ENCODE data around the gene ENGASE. TPM values are rescaled to one million over a fixed set of nuclear protein-coding genes. Genes with fewer than 3 reads are reported as not detected.

The ENGASE gene
- total and polyA plus RNA-seq, 2 donors (not counting 1 experiment from before 2014, with no cell fraction given), result 3.6 to 14.9 TPM

DNA sequence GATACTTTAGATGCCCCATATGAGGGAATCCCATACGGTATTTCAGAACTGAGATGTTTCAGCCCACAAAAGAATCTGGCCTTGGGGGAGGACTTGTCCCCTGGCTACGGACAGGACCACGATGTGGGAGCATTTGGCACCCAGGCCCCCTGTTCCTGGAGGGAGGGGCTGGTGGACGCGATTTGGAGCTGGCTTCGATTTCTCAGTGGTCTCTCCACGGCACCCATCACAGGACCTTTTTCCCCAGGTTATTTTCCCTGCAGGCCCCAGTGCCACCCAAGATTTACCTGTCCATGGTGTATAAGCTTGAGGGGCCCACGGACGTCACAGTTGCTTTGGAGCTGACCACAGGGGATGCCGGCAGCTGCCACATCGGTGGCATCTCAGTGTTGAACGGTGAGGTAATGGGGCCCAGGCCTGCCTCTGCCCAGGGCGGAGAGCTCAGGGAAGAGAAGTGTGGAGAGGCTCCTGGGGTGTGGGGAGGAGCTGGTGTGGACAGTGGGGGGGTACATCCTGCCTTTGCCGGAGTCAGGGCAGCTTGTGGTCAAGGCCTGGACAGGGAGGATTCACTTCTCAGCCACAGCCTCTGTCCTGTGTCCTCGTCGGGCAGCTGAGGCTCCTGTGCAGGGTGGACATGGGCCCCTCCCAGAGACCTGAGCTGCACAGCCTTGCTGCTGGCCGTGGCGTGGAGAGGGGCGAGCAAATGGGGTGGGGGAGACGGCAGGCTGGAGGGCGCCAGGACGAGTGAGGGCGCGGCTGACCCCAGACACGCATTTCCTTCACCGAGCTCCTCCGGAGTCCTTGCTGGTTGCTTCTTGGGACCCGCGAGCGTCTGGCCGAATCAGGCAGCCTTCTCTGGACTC, 9.9 kb downstream of the ENGASE start:
- Histone ChIP-seq H3K9me3 (ENCODE audit: control insufficient read depth, insufficient read depth, low read depth, low read length) (no peaks in the 10 kb centered on the region), H3K4me2 (ENCODE audit: extremely low read depth, insufficient read depth, low read length) (no peak overlapping the region), H2AFZ (ENCODE audit: low read length) (no peak overlapping the region), H4K20me1 (ENCODE audit: control insufficient read depth, extremely low read depth, insufficient read depth, low read length) (no peaks in the 10 kb centered on the region), H3K4me1 (ENCODE audit: control insufficient read depth, extremely low read depth, insufficient read depth, low read length) (no peaks in the 10 kb centered on the region), H3K27ac (ENCODE audit: insufficient read depth, low read length) (no peak overlapping the region), H3K4me3 (replicated peaks in 1 of 4; ENCODE audit: control extremely low read depth in 1 of 4, insufficient read depth in 1 of 4, low read depth in 3 of 4, low read length in 4 of 4) (no peak overlapping the region), H3K27me3 (ENCODE audit: control insufficient read depth, insufficient read depth, low read length) (no peaks in the 10 kb centered on the region), H3K36me3 (ENCODE audit: control insufficient read depth, insufficient read depth, low read length) (no peaks in the 10 kb centered on the region), H3K79me2 (ENCODE audit: control insufficient read depth, insufficient read depth, low read length) (no peaks in the 10 kb centered on the region), H3K9ac (ENCODE audit: insufficient read depth, low read length) (no peak overlapping the region)
- TF ChIP-seq EZH2 (IDR thresholded peaks at IDR 0.05; ENCODE audit: low read length, missing control alignments), result no peak
- TF ChIP-seq, protein P1, sequence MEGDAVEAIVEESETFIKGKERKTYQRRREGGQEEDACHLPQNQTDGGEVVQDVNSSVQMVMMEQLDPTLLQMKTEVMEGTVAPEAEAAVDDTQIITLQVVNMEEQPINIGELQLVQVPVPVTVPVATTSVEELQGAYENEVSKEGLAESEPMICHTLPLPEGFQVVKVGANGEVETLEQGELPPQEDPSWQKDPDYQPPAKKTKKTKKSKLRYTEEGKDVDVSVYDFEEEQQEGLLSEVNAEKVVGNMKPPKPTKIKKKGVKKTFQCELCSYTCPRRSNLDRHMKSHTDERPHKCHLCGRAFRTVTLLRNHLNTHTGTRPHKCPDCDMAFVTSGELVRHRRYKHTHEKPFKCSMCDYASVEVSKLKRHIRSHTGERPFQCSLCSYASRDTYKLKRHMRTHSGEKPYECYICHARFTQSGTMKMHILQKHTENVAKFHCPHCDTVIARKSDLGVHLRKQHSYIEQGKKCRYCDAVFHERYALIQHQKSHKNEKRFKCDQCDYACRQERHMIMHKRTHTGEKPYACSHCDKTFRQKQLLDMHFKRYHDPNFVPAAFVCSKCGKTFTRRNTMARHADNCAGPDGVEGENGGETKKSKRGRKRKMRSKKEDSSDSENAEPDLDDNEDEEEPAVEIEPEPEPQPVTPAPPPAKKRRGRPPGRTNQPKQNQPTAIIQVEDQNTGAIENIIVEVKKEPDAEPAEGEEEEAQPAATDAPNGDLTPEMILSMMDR (conservative IDR thresholded peaks at IDR 0.05 in 1 of 2, IDR thresholded peaks at IDR 0.05 in 1 of 2; ENCODE audit: low read depth in 1 of 2, low read length in 2 of 2), result no peak
- DNase-seq (ENCODE audit: low read depth in 2 of 2), result no peak

DNA sequence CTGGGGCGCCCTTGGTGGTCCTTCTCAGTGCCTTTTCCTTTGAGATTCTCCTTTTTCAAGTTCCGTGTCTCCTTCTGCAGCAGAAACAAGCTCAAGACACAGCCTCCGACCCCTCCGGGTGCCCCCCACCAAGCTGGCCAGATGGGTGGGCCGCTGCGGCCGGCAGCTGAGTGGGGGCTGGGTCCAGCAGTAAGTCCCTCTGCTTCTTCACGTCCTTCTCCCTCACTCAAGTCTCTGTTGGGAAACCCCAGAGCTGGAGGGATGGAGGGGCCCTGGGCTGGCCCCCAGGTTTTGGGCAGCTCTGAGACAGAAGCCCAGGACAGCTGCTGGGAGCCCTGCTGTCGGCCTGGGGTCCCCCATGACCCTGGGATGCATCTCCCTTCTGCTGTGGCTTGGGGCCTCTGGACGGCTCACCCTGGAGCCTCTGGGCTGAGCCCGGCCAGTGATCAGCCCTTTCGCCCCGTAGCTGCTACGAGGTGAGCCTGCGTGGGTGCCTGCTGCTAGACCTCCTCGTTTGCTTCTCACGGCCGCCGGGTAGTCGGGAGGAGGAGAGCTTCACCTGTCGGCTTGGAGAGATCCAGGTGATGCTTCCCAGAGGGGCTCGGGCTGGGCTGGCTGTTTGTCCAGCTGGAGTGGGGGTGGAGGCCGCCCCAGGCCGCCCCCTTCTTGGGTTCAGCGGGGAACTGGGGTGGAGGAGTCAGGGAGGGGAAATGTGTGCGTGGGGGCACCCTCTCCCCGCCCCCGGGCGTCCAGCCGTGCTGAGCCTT, 10.7 kb downstream of the ENGASE start:
- H3K9ac ChIP-seq (ENCODE audit: insufficient read depth, low read length), result no peak overlapping the region
- H3K27ac ChIP-seq (ENCODE audit: insufficient read depth, low read length), result no peak overlapping the region
- H4K20me1 ChIP-seq (ENCODE audit: control insufficient read depth, extremely low read depth, insufficient read depth, low read length), result no peaks in the 10 kb centered on the region
- no peak overlapping the region for H3K4me3 ChIP-seq (replicated peaks in 1 of 4; ENCODE audit: control extremely low read depth in 1 of 4, insufficient read depth in 1 of 4, low read depth in 3 of 4, low read length in 4 of 4)
- TF ChIP-seq, protein P1 (conservative IDR thresholded peaks at IDR 0.05 in 1 of 2, IDR thresholded peaks at IDR 0.05 in 1 of 2; ENCODE audit: low read depth in 1 of 2, low read length in 2 of 2), result no peak
- TF ChIP-seq EZH2 (IDR thresholded peaks at IDR 0.05; ENCODE audit: low read length, missing control alignments), result no peak
- H3K4me2 ChIP-seq (ENCODE audit: extremely low read depth, insufficient read depth, low read length), result no peak overlapping the region
- H3K27me3 ChIP-seq (ENCODE audit: control insufficient read depth, insufficient read depth, low read length), result no peaks in the 10 kb centered on the region
- H3K36me3 ChIP-seq (ENCODE audit: control insufficient read depth, insufficient read depth, low read length), result no peaks in the 10 kb centered on the region
- DNase-seq (ENCODE audit: low read depth in 2 of 2), result no peak
- H3K9me3 ChIP-seq (ENCODE audit: control insufficient read depth, insufficient read depth, low read depth, low read length), result no peaks in the 10 kb centered on the region
- no peak overlapping the region for H2AFZ ChIP-seq (ENCODE audit: low read length)
- no peaks in the 10 kb centered on the region for H3K4me1 ChIP-seq (ENCODE audit: control insufficient read depth, extremely low read depth, insufficient read depth, low read length)
- H3K79me2 ChIP-seq (ENCODE audit: control insufficient read depth, insufficient read depth, low read length), result no peaks in the 10 kb centered on the region

DNA sequence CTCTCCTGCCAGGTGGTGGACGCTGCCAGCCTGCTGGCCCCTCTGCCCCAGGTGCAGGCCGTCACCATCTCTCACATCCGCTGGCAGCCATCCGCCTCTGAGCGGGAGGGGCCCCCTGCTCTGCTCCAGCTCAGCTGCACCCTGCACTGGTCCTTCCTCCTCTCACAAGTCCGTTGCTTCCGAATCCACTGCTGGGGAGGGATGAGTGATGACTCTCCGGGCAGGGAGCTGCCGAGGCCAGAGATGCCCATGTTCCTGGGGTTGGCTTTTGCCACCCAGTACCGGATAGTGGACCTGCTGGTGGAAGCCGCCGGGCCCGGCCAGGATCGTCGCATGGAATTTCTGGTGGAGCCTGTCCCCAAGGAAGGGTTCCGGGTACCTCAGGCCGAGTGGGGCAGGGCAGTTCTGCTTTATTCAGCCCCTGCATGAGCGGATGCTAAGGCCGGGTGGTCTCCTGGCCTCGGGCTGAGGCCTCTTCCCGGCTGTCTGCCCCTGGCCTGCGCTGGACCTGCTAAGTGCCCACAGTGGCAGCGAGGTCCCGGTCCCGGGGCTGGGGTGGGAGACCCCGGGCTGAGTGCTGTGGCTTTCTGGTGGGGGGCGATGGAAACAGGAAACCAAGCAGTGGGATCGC, 11.4 kb downstream of the ENGASE start:
- DNase-seq (ENCODE audit: low read depth in 2 of 2), result no peak
- H3K4me1 ChIP-seq (ENCODE audit: control insufficient read depth, extremely low read depth, insufficient read depth, low read length), result no peaks in the 10 kb centered on the region
- no peak overlapping the region for H2AFZ ChIP-seq (ENCODE audit: low read length)
- no peaks in the 10 kb centered on the region for H3K36me3 ChIP-seq (ENCODE audit: control insufficient read depth, insufficient read depth, low read length)
- H3K27me3 ChIP-seq (ENCODE audit: control insufficient read depth, insufficient read depth, low read length), result no peaks in the 10 kb centered on the region
- H3K9me3 ChIP-seq (ENCODE audit: control insufficient read depth, insufficient read depth, low read depth, low read length), result no peaks in the 10 kb centered on the region
- TF ChIP-seq EZH2 (IDR thresholded peaks at IDR 0.05; ENCODE audit: low read length, missing control alignments), result no peak
- TF ChIP-seq, protein P1 (conservative IDR thresholded peaks at IDR 0.05 in 1 of 2, IDR thresholded peaks at IDR 0.05 in 1 of 2; ENCODE audit: low read depth in 1 of 2, low read length in 2 of 2), result no peak
- H3K4me2 ChIP-seq (ENCODE audit: extremely low read depth, insufficient read depth, low read length), result no peak overlapping the region
- no peaks in the 10 kb centered on the region for H4K20me1 ChIP-seq (ENCODE audit: control insufficient read depth, extremely low read depth, insufficient read depth, low read length)
- H3K9ac ChIP-seq (ENCODE audit: insufficient read depth, low read length), result no peak overlapping the region
- no peaks in the 10 kb centered on the region for H3K79me2 ChIP-seq (ENCODE audit: control insufficient read depth, insufficient read depth, low read length)
- no peak overlapping the region for H3K4me3 ChIP-seq (replicated peaks in 1 of 4; ENCODE audit: control extremely low read depth in 1 of 4, insufficient read depth in 1 of 4, low read depth in 3 of 4, low read length in 4 of 4)
- H3K27ac ChIP-seq (ENCODE audit: insufficient read depth, low read length), result no peak overlapping the region
